HG02759 (cell line): ENCODE measurements around the gene CPA4.

Experiments used
- ATAC-seq: cut with Tn5 transposase; IDR thresholded peaks from one replicate; pipeline ENCODE4 v1.9.1; 2021; ENCODE audit warnings: mild to moderate bottlenecking, moderate library complexity; ENCODE audit not compliant: unreplicated experiment

The CPA4 gene

GRCh38 chr7:130362251-130362816 is 69.4 kb downstream of the CPA4 start:
- ATAC-seq = no peak

DNA sequence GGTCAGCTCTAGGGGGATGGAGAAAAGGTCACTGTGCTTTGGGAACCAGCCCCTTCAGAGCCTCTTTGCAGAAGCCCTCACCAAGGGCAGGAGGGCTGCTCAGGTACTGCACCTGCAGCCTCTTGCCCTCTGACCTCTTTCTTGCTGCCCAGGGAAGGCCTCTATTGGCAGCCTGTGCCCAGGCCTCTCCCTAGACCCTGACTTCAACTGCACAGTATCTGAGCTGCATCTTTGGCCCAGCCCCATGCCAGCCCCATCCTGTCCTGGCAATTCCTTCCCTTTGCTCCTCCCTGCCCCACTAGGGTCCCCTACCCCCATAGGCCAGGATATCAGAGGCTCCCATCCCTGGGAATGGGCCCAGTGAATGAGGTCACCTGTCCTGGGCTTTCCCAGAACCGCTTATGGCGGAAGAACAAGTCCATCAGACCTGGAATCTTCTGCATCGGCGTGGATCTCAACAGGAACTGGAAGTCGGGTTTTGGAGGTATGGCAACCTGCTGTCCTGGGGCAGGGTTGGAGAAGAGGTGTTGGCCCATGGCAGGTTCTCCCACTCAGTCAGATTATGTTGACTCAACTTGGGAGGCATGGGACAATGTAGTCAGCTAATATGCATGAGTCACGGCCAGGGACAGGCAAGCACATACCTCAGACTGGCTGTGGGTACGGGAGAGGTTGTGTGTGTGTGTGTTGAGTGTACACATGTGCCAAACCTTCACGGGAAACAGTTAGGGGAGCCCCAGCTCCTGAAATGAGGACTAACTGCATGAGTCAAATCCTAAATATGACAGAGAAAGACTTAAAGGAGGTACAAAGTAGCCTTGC is 70.3 kb downstream of the CPA4 start:
- no peak for ATAC-seq

- ATAC-seq = no peak
These were observed 71.5 kb downstream of the CPA4 start for GRCh38 chr7:130364451-130364850.

- ATAC-seq = no peak
These were observed 72.1 kb downstream of the CPA4 start for GRCh38 chr7:130365088-130365487.

DNA sequence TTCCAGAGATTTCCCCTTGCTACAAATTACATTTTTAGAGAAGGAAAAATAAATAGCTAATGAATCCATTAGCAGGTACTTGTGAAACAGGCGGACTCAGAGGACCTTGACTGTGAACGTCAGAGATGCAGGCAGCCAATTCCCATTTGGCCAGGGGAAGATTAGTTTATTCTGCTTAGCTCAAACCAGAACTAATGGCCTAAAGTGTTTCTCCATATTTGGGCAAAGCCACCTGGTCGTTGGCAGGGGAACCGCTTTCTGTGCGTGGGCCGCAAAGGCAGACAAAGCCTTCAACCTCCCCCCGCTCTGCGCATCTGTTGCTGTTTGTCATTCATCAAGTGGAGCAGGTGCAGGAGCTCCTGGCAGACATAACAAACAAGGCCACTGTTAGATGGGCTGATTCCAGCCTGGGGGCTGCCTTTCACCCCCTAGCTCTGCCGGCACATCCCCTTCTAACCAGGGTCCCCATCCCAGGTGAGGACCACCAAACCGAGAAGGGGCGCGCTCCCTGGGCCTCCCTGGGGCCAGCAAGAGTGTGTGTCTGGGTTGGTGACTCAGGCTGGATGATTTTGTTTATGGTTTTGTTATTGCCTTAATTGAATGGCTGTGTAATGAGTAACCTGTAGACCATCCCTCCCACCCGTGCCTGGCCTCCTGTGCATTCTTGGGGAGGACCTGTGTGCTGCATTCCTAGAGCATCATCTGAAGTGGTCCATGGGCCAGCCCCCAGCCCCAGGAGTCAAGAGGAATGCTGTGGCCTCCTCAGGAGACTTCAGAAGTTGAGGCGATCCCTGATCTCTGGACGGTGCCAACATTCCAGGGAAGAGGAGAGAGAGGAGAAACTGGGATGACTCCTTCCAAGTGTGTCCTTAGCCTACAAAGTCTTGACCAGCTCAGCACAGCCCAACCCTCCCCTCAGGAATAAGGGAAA is 72.8 kb downstream of the CPA4 start:
- ATAC-seq = no peak

- no peak for ATAC-seq
These were observed 73.6 kb downstream of the CPA4 start for GRCh38 chr7:130366564-130366963.

DNA sequence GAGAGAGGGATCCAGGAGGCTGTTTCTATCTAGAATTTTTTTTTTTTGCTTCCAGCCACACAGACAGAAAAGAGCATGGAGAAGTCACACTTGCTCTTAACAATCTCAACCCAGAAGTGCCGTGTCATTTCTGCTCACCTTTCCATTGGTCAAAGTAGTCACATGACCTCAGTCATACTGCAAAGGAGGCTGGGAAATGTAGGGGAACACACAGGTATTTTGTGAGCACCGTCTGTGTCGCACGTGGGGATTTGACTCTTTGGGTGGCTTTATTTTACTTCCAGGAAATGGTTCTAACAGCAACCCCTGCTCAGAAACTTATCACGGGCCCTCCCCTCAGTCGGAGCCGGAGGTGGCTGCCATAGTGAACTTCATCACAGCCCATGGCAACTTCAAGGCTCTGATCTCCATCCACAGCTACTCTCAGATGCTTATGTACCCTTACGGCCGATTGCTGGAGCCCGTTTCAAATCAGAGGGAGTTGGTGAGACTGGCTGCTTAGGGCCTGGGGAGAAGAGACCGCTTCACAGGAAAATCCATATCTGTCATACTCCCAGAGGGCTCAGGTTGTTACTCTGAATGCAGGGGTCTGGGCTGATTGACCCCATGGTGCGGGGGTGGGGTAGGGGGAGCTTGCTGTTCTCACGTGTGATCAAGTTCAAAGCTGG is 74.3 kb downstream of the CPA4 start:
- ATAC-seq = no peak

- ATAC-seq = no peak
These were observed 75.1 kb downstream of the CPA4 start for GRCh38 chr7:130367836-130368746.

DNA sequence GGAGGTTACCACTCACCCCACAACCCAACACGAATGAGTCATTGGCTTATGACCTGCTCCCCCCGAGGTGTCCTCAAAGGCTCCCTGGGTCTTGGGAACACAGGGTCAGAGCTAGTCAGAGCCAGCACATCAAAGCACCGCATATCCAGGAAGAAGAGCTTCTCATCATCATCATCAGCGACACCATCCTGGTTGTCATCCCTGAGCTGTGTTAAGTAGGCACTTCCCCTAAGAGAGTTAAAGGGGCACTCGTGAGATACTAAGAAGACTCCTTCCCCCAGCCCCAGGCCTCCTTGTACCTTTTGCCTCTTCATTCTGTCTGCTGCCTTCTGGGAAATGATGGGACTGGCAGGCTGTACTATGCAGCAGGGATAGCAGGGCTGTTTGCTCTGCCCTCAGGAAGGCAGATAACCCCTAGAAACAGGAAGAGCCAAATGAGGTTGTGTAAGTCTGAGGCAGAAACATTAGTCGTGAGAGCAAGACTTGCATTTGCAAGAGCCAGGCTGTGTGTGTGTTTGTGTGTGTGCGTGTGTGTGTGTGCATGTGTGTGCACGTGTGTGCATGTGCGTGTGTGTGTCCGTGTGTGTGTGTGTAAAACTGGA is 76.2 kb downstream of the CPA4 start:
- ATAC-seq = no peak

DNA sequence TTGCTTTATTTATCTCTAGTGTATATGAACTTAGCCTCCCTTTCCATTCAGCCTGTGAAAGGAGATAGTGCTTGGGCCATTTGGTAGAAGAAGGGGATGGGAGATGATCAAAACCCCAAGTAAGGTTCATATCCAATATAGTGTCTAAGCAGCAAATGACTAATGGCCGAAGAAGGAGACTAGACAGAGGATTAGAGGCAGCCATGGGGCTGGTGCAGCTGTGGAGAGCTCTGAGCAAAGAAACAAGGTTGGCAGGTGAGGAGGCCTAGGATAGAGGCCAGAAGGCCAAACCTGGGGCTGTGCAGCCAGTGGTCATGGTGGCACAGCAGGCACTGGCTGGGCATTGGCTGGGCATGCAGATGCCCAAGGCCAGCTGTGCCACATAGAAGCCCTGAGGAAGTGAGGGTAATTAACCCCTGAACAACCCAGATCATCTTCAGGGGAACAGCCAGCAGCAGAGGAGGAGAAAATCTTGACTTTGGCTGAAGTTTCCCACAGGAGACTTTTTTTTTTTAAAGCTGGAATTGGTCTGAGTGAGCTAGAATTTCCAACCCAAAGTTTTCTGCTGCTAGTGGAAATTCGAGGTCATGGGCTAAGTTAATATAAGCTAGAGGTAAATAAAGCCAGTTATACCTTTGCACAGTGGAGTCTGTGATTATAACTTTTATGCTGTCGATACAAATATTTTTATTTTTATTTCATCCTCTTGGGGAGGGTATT is 77.0 kb downstream of the CPA4 start:
- ATAC-seq = no peak

- ATAC-seq = no peak
These were observed 78.1 kb downstream of the CPA4 start for GRCh38 chr7:130371046-130371445.

- no peak for ATAC-seq
These were observed 79.6 kb downstream of the CPA4 start for GRCh38 chr7:130372402-130373165.
